ENCODE results near the gene NAXD. TPM values are rescaled to one million over a fixed set of nuclear protein-coding genes. Genes with fewer than 3 reads are reported as not detected.

Gene NAXD
- total RNA-seq, 1 experiment from 2014 or later, result 11.5 TPM

DNA sequence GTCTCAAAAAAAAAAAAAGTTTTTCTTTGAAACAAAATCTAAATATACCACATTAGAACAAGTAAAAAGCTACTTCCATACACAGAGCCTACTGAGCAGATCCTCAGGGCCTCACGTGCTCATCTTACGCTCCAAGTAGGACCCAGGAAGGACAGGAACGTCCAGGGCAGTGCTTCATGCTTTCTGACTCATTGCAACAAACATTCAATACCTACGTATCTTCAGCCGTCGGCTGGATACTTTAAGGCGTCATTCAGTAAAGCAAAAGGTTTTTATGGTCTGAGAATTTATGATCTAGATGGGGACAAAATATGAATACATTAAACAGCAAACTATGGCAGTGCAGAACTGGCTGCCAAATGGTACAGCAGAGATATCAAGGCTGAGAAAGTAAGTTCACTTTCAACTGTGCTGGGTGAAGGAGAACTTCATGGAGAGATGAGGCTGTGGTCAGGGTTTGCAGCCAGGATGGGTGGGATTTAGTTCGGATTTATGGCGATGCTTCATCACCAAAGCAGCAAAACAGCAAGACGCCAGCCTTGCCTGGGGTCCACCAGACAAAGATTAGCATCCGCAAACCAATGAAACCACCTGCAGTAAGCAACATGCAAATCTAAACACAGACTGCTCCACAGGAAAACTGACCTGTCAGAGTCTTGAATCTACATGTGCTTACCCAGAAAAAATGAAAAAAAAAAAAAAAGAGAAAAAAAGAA is 70.1 kb downstream of the NAXD start:
- H3K4me1 Mint-ChIP-seq (ENCODE audit: low read depth, unreplicated experiment), result no peaks in the 10 kb centered on the region
- H3K36me3 Mint-ChIP-seq (ENCODE audit: insufficient read depth, unreplicated experiment), result peaks cover 4% of the 10 kb centered on the region
- intact Hi-C loops (cut with micrococcal nuclease; ENCODE audit: unreplicated experiment), result no loop called here
- H3K9me3 Mint-ChIP-seq (ENCODE audit: low read depth, unreplicated experiment), result no peaks in the 10 kb centered on the region
- no peak for DNase-seq
- BruUV-seq (replicated peaks), result no TSS peak
- H3K4me3 Mint-ChIP-seq (ENCODE audit: low read depth, unreplicated experiment), result no peak overlapping the region
- CTCF ChIA-PET, result no interaction called here
- no peak for TF ChIP-seq CTCF (IDR thresholded peaks at IDR 0.05; ENCODE audit: unreplicated experiment)
- no peaks in the 10 kb centered on the region for H3K27me3 Mint-ChIP-seq (ENCODE audit: unreplicated experiment)
- H3K27ac Mint-ChIP-seq (ENCODE audit: unreplicated experiment), result no peak overlapping the region

DNA sequence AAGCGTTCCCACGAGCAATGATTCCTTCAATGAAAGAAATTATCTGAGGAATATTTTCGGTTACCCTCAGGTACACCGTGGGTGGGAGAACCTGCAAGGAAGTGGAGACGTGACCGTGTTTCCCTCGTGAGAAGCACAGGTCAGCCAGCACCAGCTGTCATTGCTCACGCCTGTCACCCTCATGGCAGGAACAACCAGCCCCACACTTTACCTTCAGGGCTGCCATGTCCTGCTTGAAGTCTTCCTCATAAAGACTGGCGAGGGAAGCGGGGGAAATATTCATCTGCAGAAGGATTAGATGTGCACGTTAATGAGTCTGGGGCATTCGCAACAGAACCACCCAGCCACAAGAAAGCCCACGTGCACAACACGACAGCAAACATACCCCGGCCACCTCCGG is 72.4 kb downstream of the NAXD start:
- BruUV-seq (replicated peaks), result no TSS peak
- DNase-seq, result no peak
- CTCF ChIA-PET, result no interaction called here
- Mint-ChIP-seq H3K9me3 (ENCODE audit: low read depth, unreplicated experiment) (no peaks in the 10 kb centered on the region), H3K36me3 (ENCODE audit: insufficient read depth, unreplicated experiment) (peaks cover 4% of the 10 kb centered on the region), H3K4me3 (ENCODE audit: low read depth, unreplicated experiment) (no peak overlapping the region), H3K27me3 (ENCODE audit: unreplicated experiment) (no peaks in the 10 kb centered on the region), H3K27ac (ENCODE audit: unreplicated experiment) (no peak overlapping the region), H3K4me1 (ENCODE audit: low read depth, unreplicated experiment) (no peaks in the 10 kb centered on the region)
- no peak for TF ChIP-seq CTCF (IDR thresholded peaks at IDR 0.05; ENCODE audit: unreplicated experiment)
- intact Hi-C loops (cut with micrococcal nuclease; ENCODE audit: unreplicated experiment), result no loop called here

DNA sequence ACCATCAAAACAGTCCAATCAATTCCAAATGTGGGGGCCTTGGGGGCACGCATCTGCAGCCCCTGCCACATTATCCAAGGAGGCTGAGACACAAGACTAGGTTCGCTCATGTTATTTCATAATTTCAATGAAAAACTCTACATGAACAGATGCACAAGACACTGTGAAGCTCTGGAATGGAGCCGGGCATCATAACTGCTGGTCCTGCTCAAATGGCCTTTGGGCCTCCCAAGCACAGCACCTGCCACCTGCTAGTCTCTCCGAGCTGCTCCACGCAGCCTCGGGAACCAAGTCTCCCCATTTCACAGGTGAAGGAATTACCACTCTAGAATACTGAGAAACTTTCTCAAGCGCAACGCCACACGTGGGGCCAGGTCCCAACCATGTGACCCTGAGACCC is 73.7 kb downstream of the NAXD start:
- intact Hi-C loops (cut with micrococcal nuclease; ENCODE audit: unreplicated experiment), result no loop called here
- no peak for TF ChIP-seq CTCF (IDR thresholded peaks at IDR 0.05; ENCODE audit: unreplicated experiment)
- H3K27ac Mint-ChIP-seq (ENCODE audit: unreplicated experiment), result no peak overlapping the region
- H3K9me3 Mint-ChIP-seq (ENCODE audit: low read depth, unreplicated experiment), result no peaks in the 10 kb centered on the region
- DNase-seq, result no peak
- peaks cover 4% of the 10 kb centered on the region for H3K36me3 Mint-ChIP-seq (ENCODE audit: insufficient read depth, unreplicated experiment)
- H3K4me3 Mint-ChIP-seq (ENCODE audit: low read depth, unreplicated experiment), result no peak overlapping the region
- H3K27me3 Mint-ChIP-seq (ENCODE audit: unreplicated experiment), result no peaks in the 10 kb centered on the region
- CTCF ChIA-PET, result no interaction called here
- no peaks in the 10 kb centered on the region for H3K4me1 Mint-ChIP-seq (ENCODE audit: low read depth, unreplicated experiment)
- no TSS peak for BruUV-seq (replicated peaks)

Other genes with a start within 250 kb of the NAXD start
- 9.7 and 11.9 TPM in 2 replicates for gene RAB20, start 53.8 kb upstream of the NAXD start, total RNA-seq (2022)
- 19.4 and 24.8 TPM in 2 replicates for gene CARS2, start 90.6 kb downstream of the NAXD start, total RNA-seq (2022)
- 8.4 and 8.9 TPM in 2 replicates for gene ING1, start 98.2 kb downstream of the NAXD start, total RNA-seq (2022)